NT2/D1 (cell line): Measurements from ENCODE around the gene TUBGCP6.

Source experiments
- SUZ12 ChIP-seq: IDR thresholded peaks from 2 replicates; pipeline ENCODE4 v1.6.1; 2011; ENCODE audit not compliant: insufficient read length, insufficient read depth; ENCODE audit errors: extremely low read depth
- YY1 ChIP-seq: IDR thresholded peaks from 2 replicates; pipeline ENCODE4 v1.6.1; 2011; ENCODE audit not compliant: insufficient read length, insufficient read depth
- ZNF274 ChIP-seq: IDR thresholded peaks from 2 replicates; pipeline ENCODE4 v1.6.1; 2011; ENCODE audit warnings: mild to moderate bottlenecking, low read depth, low read length

GRCh38 chr22:50175191-50175461 lies 69.7 kb downstream of the TUBGCP6 start:
- TF ChIP-seq SUZ12 (no peak), YY1 (no peak), ZNF274 (no peak)
